Stomach (tissue), 9 donors: ENCODE results near the gene ARL10. TPM values are rescaled to one million over a fixed set of nuclear protein-coding genes. Genes with fewer than 3 reads are reported as not detected.

Source experiments
- DNase-seq, 2 donors: peaks; one replicate each; pipeline versions ENCODE4 v3.0.0 to v3.0.0-alpha.2; 2013 to 2019
- H3K27ac ChIP-seq, 5 donors: fragments of 200-600 bp in 4 of 5; sonication (generic) in 4 of 5; one replicate each; pipeline ENCODE4 v1.5.1; 2013 to 2019; ENCODE audit warnings: mild to moderate bottlenecking in 1 of 5, moderate library complexity in 1 of 5
- H3K27me3 ChIP-seq, 3 donors: fragments of 200-600 bp; sonication (generic); one replicate each; pipeline ENCODE4 v1.5.1; 2017 to 2019; ENCODE audit warnings: mixed run types in 1 of 3
- H3K36me3 ChIP-seq, 4 donors: fragments of 200-600 bp; sonication (generic); 1 replicate in 3 of 4; 2 replicates in 1 of 4; pipeline ENCODE4 v1.5.1; 2016 to 2019
- H3K4me1 ChIP-seq, 4 donors: fragments of 200-600 bp; sonication (generic); one replicate each; pipeline ENCODE4 v1.5.1; 2016 to 2019
- H3K4me3 ChIP-seq, 4 donors: fragments of 200-600 bp; sonication (generic) in 3 of 4; one replicate each; pipeline ENCODE4 v1.5.1; 2016 to 2019; ENCODE audit warnings: mild to moderate bottlenecking in 1 of 4
- H3K9me3 ChIP-seq, 4 donors: fragments of 200-600 bp; sonication (generic); one replicate each; pipeline ENCODE4 v1.5.1; 2016 to 2019
- EP300 ChIP-seq: sonication (generic); formaldehyde crosslinking; IDR thresholded peaks from one replicate; pipeline ENCODE4 v1.6.1; 2017; ENCODE audit warnings: antibody characterized with exemption
- POLR2A ChIP-seq, 4 donors: fragments of 450-650 bp; IDR thresholded peaks; one replicate each; pipeline ENCODE4 v1.6.1; 2016; ENCODE audit warnings: antibody characterized with exemption in 4 of 4, control low read depth in 2 of 4, mild to moderate bottlenecking in 1 of 4, moderate library complexity in 1 of 4
- POLR2AphosphoS5 ChIP-seq, 3 donors: sonication (generic); formaldehyde crosslinking; IDR thresholded peaks; one replicate each; pipeline ENCODE4 v1.6.1; 2016; ENCODE audit warnings: antibody characterized with exemption in 3 of 3
- WGBS, 5 donors: extraction: QIAGEN DNeasy Blood & Tissue Kit in 3 of 5; methylation state at CpG; one replicate each; pipeline versions ENCODE4 v1.1.5 to v1.1.7; 2013 to 2018; 5-methylcytosine and 5-hydroxymethylcytosine counted together
- intact Hi-C: fragments of 100-400 bp; cut with DNase I; formaldehyde crosslinking; loops from one replicate; pipeline ENCODE4 v1.15.1; 2023; ENCODE audit warnings: low total_unique reads
- polyA plus RNA-seq, 3 donors: library from polyadenylated mRNA; stranded (reverse); fragments of 200-250 nt; gene quantifications; one replicate each; pipeline ENCODE4 v1.2.3, GENCODE V29; 2013
- total RNA-seq, 5 donors: library from RNA; depleted of rRNA; stranded (reverse); fragments of >200 nt; gene quantifications; one replicate each; pipeline versions ENCODE4 v1.1.0 to v1.2.3, GENCODE V29; 2014 to 2016
- TF ChIP-seq, protein P1 (sequence below), 7 experiments: fragments of 450-650 bp in 4 of 7; fragments of 200-600 bp in 3 of 7; sonication (generic) in 3 of 7; IDR thresholded peaks; one replicate each; pipeline ENCODE4 v1.5.1; 2016 to 2019; ENCODE audit warnings: antibody characterized with exemption in 7 of 7, control low read depth in 2 of 7, mild to moderate bottlenecking in 1 of 7
- donor health status: healthy with polysubstance abuse.
- donor health status: Bipolar disorder and iron deficiency.
- donor health status: healthy.

ARL10 gene
- total and polyA plus RNA-seq, 8 donors = 0.31 to 9.9 (median 3.0) TPM

- Histone ChIP-seq H3K36me3 (peaks cover 23 to 75% (median 70%) of the 10 kb centered on the region in 4 donors), H3K27me3 (no peaks in the 10 kb centered on the region), H3K9me3 (no peaks in the 10 kb centered on the region), H3K4me1 (peaks cover 12 to 22% (median 18%) of the 10 kb centered on the region in 4 donors), H3K4me3 (no peak overlapping the region), H3K27ac (no peak overlapping the region)
- no peak for DNase-seq
- 87 to 97% (median 92%) methylated on average over 10 to 11 of the region's 11 CpGs for WGBS, 5 donors
- intact Hi-C loops = no loop called here
- no peak for TF ChIP-seq EP300
- TF ChIP-seq POLR2A (IDR thresholded peaks at IDR 0.05) = no peak
- TF ChIP-seq, protein P1, sequence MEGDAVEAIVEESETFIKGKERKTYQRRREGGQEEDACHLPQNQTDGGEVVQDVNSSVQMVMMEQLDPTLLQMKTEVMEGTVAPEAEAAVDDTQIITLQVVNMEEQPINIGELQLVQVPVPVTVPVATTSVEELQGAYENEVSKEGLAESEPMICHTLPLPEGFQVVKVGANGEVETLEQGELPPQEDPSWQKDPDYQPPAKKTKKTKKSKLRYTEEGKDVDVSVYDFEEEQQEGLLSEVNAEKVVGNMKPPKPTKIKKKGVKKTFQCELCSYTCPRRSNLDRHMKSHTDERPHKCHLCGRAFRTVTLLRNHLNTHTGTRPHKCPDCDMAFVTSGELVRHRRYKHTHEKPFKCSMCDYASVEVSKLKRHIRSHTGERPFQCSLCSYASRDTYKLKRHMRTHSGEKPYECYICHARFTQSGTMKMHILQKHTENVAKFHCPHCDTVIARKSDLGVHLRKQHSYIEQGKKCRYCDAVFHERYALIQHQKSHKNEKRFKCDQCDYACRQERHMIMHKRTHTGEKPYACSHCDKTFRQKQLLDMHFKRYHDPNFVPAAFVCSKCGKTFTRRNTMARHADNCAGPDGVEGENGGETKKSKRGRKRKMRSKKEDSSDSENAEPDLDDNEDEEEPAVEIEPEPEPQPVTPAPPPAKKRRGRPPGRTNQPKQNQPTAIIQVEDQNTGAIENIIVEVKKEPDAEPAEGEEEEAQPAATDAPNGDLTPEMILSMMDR (IDR thresholded peaks at IDR 0.05) = no peak
- TF ChIP-seq POLR2AphosphoS5 (IDR thresholded peaks at IDR 0.05) = no peak
These were observed 27.2 kb downstream of the ARL10 start for GRCh38 chr5:176392526-176392925.

GRCh38 chr5:176394096-176394495 is 28.8 kb downstream of the ARL10 start:
- TF ChIP-seq POLR2AphosphoS5 (IDR thresholded peaks at IDR 0.05) (no peak), EP300 (no peak), POLR2A (IDR thresholded peaks at IDR 0.05) (no peak)
- TF ChIP-seq, protein P1 (IDR thresholded peaks at IDR 0.05) = no peak
- peaks cover 28 to 89% (median 79%) of the 10 kb centered on the region in 4 donors for H3K36me3 ChIP-seq
- 92 to 99% (median 95%) methylated on average over 9 of the region's 9 CpGs for WGBS, 5 donors

GRCh38 chr5:176394881-176395675 is 29.8 kb downstream of the ARL10 start:
- peak in 1 of 2 donors; percentile 40 for DNase-seq
- intact Hi-C loops = no loop called here
- TF ChIP-seq, protein P1 (IDR thresholded peaks at IDR 0.05) = no peak
- TF ChIP-seq POLR2A (IDR thresholded peaks at IDR 0.05) (no peak), EP300 (no peak), POLR2AphosphoS5 (IDR thresholded peaks at IDR 0.05) (no peak)
- 77 to 87% (median 85%) methylated on average over 10 to 11 of the region's 11 CpGs for WGBS, 5 donors
- H3K27me3 ChIP-seq = no peaks in the 10 kb centered on the region
- no peak overlapping the region for H3K27ac ChIP-seq
- H3K36me3 ChIP-seq = peaks cover 30 to 90% (median 79%) of the 10 kb centered on the region in 4 donors
- H3K9me3 ChIP-seq = no peaks in the 10 kb centered on the region
- H3K4me1 ChIP-seq = peaks cover 0 to 7% (median 3%) of the 10 kb centered on the region in 4 donors
- H3K4me3 ChIP-seq = no peak overlapping the region

More at GRCh38 chr5:176394096-176394495, 28.8 kb downstream of the ARL10 start:
- peaks cover 6 to 14% (median 11%) of the 10 kb centered on the region in 4 donors for H3K4me1 ChIP-seq
- no peak for DNase-seq
- H3K9me3 ChIP-seq = no peaks in the 10 kb centered on the region
- H3K27ac ChIP-seq = no peak overlapping the region
- intact Hi-C loops = no loop called here
- H3K4me3 ChIP-seq = no peak overlapping the region
- no peaks in the 10 kb centered on the region for H3K27me3 ChIP-seq

DNA sequence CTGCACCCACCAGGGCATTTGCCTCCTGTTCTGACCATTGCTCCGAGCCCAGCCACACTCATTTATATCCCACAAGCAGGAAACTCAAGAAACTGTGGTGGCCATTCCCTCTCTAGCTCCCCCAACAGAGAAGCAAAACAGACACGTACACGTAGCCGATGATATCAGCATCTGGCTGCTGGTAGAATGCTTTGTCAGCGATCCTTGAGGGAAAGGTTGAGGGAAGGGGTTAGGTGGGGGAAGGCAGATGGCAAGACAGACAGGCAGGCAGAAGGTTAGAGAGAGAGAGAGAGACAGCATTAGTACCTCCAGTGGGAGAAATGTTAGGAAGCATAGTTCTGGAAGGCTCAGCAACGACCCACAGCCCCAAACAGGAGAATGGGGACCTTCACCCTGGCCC is 31.0 kb downstream of the ARL10 start:
- intact Hi-C loops = no loop called here
- Histone ChIP-seq H3K27ac (peak overlapping the region in 1 of 5 donors; percentile 10), H3K4me3 (no peak overlapping the region), H3K9me3 (no peaks in the 10 kb centered on the region), H3K36me3 (peaks cover 23 to 89% (median 78%) of the 10 kb centered on the region in 4 donors), H3K4me1 (peaks cover 0 to 14% (median 10%) of the 10 kb centered on the region in 4 donors), H3K27me3 (no peaks in the 10 kb centered on the region)
- DNase-seq = peak in 1 of 2 donors; percentile 49
- 71 to 81% (median 73%) methylated on average over 6 of the region's 6 CpGs for WGBS, 5 donors
- TF ChIP-seq POLR2A (IDR thresholded peaks at IDR 0.05) (no peak), EP300 (no peak)
